ENCODE measurements around the gene TOM1L2. TPM values are rescaled to one million over a fixed set of nuclear protein-coding genes. Genes with fewer than 3 reads are reported as not detected.

TOM1L2 gene
- total RNA-seq, 2 experiments from 2014 or later = 22.1 to 25.0 TPM

- DNase-seq = no peak
- Mint-ChIP-seq H3K27ac (no peak overlapping the region), H3K9me3 (ENCODE audit: insufficient read depth) (no peaks in the 10 kb centered on the region), H3K4me1 (ENCODE audit: low read depth) (peaks cover 7% of the 10 kb centered on the region), H3K4me3 (no peak overlapping the region), H3K36me3 (ENCODE audit: low read depth) (peaks cover 10% of the 10 kb centered on the region), H3K27me3 (ENCODE audit: low read depth) (no peaks in the 10 kb centered on the region)
- CTCF ChIA-PET = no interaction called here
- POLR2A ChIA-PET = no interaction called here
- no peak for ATAC-seq
These were observed 69.8 kb downstream of the TOM1L2 start for GRCh38 chr17:17902376-17902775.

- ChIA-PET POLR2A (no interaction called here), CTCF (interaction anchor here (0.7 to 1.3 kb wide), 3 partner anchors 19 to 405 kb away, joined by 3 read pairs; partner anchors contain the start of gene RASD1)
- H3K36me3 Mint-ChIP-seq (ENCODE audit: low read depth) = peaks cover 5% of the 10 kb centered on the region
- H3K27me3 Mint-ChIP-seq (ENCODE audit: low read depth) = no peaks in the 10 kb centered on the region
- no peak overlapping the region for H3K27ac Mint-ChIP-seq
- no peaks in the 10 kb centered on the region for H3K9me3 Mint-ChIP-seq (ENCODE audit: insufficient read depth)
- no peak for DNase-seq
- no peak overlapping the region for H3K4me3 Mint-ChIP-seq
- ATAC-seq = no peak
- peaks cover 14% of the 10 kb centered on the region for H3K4me1 Mint-ChIP-seq (ENCODE audit: low read depth)
These were observed 71.3 kb downstream of the TOM1L2 start for GRCh38 chr17:17900615-17901520.

- ChIA-PET CTCF (interaction anchor here (0.7 to 1.0 kb wide), 2 partner anchors 20 to 133 kb away, joined by 4 read pairs; no protein-coding TSS in a partner anchor), POLR2A (no interaction called here)
These were observed 72.7 kb downstream of the TOM1L2 start for GRCh38 chr17:17899486-17899885.

GRCh38 chr17:17898673-17899072 is 73.5 kb downstream of the TOM1L2 start:
- Mint-ChIP-seq H3K4me3 (no peak overlapping the region), H3K27me3 (ENCODE audit: low read depth) (no peaks in the 10 kb centered on the region), H3K27ac (no peak overlapping the region), H3K36me3 (ENCODE audit: low read depth) (peaks cover 6% of the 10 kb centered on the region), H3K9me3 (ENCODE audit: insufficient read depth) (no peaks in the 10 kb centered on the region), H3K4me1 (ENCODE audit: low read depth) (peaks cover 14% of the 10 kb centered on the region)
- no peak for ATAC-seq
- ChIA-PET POLR2A (no interaction called here), CTCF (interaction anchor here (0.7 to 1.2 kb wide), 2 partner anchors 21 to 135 kb away, joined by 3 to 4 read pairs; no protein-coding TSS in a partner anchor)
- DNase-seq = no peak

More at GRCh38 chr17:17899486-17899885, 72.7 kb downstream of the TOM1L2 start:
- H3K4me1 Mint-ChIP-seq (ENCODE audit: low read depth) = peaks cover 14% of the 10 kb centered on the region
- no peaks in the 10 kb centered on the region for H3K27me3 Mint-ChIP-seq (ENCODE audit: low read depth)
- ATAC-seq (no peak), DNase-seq (no peak)
- H3K9me3 Mint-ChIP-seq (ENCODE audit: insufficient read depth) = no peaks in the 10 kb centered on the region
- peaks cover 5% of the 10 kb centered on the region for H3K36me3 Mint-ChIP-seq (ENCODE audit: low read depth)
- H3K4me3 Mint-ChIP-seq = no peak overlapping the region
- no peak overlapping the region for H3K27ac Mint-ChIP-seq

GRCh38 chr17:17897442-17897841 is 74.8 kb downstream of the TOM1L2 start:
- Mint-ChIP-seq H3K27ac (no peak overlapping the region), H3K36me3 (ENCODE audit: low read depth) (peaks cover 10% of the 10 kb centered on the region), H3K9me3 (ENCODE audit: insufficient read depth) (no peaks in the 10 kb centered on the region), H3K27me3 (ENCODE audit: low read depth) (no peaks in the 10 kb centered on the region), H3K4me1 (ENCODE audit: low read depth) (peaks cover 19% of the 10 kb centered on the region), H3K4me3 (no peak overlapping the region)
- ChIA-PET POLR2A (no interaction called here), CTCF (interaction anchor here (1.0 to 1.2 kb wide), 3 partner anchors 10 to 136 kb away, joined by 3 to 4 read pairs (median 3); no protein-coding TSS in a partner anchor)
- DNase-seq (no peak), ATAC-seq (no peak)

GRCh38 chr17:17896746-17897145 is 75.5 kb downstream of the TOM1L2 start:
- ChIA-PET CTCF (interaction anchor here (1.0 to 1.1 kb wide), 2 partner anchors 9 to 23 kb away, joined by 3 to 4 read pairs; no protein-coding TSS in a partner anchor), POLR2A (no interaction called here)
- Mint-ChIP-seq H3K27me3 (ENCODE audit: low read depth) (no peaks in the 10 kb centered on the region), H3K9me3 (ENCODE audit: insufficient read depth) (no peaks in the 10 kb centered on the region), H3K27ac (no peak overlapping the region), H3K4me1 (ENCODE audit: low read depth) (peaks cover 21% of the 10 kb centered on the region), H3K4me3 (no peak overlapping the region), H3K36me3 (ENCODE audit: low read depth) (peaks cover 10% of the 10 kb centered on the region)
- DNase-seq (no peak), ATAC-seq (no peak)

- Mint-ChIP-seq H3K9me3 (ENCODE audit: insufficient read depth) (no peaks in the 10 kb centered on the region), H3K4me3 (no peak overlapping the region), H3K27me3 (ENCODE audit: low read depth) (no peaks in the 10 kb centered on the region), H3K4me1 (ENCODE audit: low read depth) (peaks cover 21% of the 10 kb centered on the region), H3K36me3 (ENCODE audit: low read depth) (peaks cover 10% of the 10 kb centered on the region), H3K27ac (no peak overlapping the region)
- DNase-seq (no peak), ATAC-seq (no peak)
- ChIA-PET CTCF (interaction anchor here (1.1 kb wide), 1 partner anchor 10 kb away, joined by 3 read pairs; no protein-coding TSS in a partner anchor), POLR2A (no interaction called here)
These were observed 78.2 kb downstream of the TOM1L2 start for GRCh38 chr17:17893801-17894644.

- H3K4me3 Mint-ChIP-seq = no peak overlapping the region
- peaks cover 17% of the 10 kb centered on the region for H3K4me1 Mint-ChIP-seq (ENCODE audit: low read depth)
- no peaks in the 10 kb centered on the region for H3K9me3 Mint-ChIP-seq (ENCODE audit: insufficient read depth)
- no peak for ATAC-seq
- H3K36me3 Mint-ChIP-seq (ENCODE audit: low read depth) = peaks cover 5% of the 10 kb centered on the region
- DNase-seq = no peak
- no peaks in the 10 kb centered on the region for H3K27me3 Mint-ChIP-seq (ENCODE audit: low read depth)
- peak overlapping the region; percentile 60 for H3K27ac Mint-ChIP-seq
- ChIA-PET CTCF (interaction anchor here (0.7 to 4.9 kb wide), 2 partner anchors 142 to 143 kb away, joined by 5 to 32 read pairs; no protein-coding TSS in a partner anchor), POLR2A (no interaction called here)
These were observed 79.5 kb downstream of the TOM1L2 start for GRCh38 chr17:17892731-17893130.

- Mint-ChIP-seq H3K27me3 (ENCODE audit: low read depth) (no peaks in the 10 kb centered on the region), H3K9me3 (ENCODE audit: insufficient read depth) (no peaks in the 10 kb centered on the region), H3K27ac (no peak overlapping the region), H3K4me1 (ENCODE audit: low read depth) (peaks cover 10% of the 10 kb centered on the region), H3K4me3 (no peak overlapping the region), H3K36me3 (ENCODE audit: low read depth) (peaks cover 5% of the 10 kb centered on the region)
- ATAC-seq (no peak), DNase-seq (no peak)
- ChIA-PET POLR2A (no interaction called here), CTCF (interaction anchor here (1.1 to 4.9 kb wide), 5 partner anchors 12 to 142 kb away, joined by 3 to 32 read pairs (median 3); no protein-coding TSS in a partner anchor)
These were observed 80.2 kb downstream of the TOM1L2 start for GRCh38 chr17:17892009-17892408.

- Mint-ChIP-seq H3K4me3 (no peak overlapping the region), H3K27me3 (ENCODE audit: low read depth) (no peaks in the 10 kb centered on the region), H3K4me1 (ENCODE audit: low read depth) (peaks cover 7% of the 10 kb centered on the region), H3K36me3 (ENCODE audit: low read depth) (peaks cover 5% of the 10 kb centered on the region), H3K27ac (no peak overlapping the region), H3K9me3 (ENCODE audit: insufficient read depth) (no peaks in the 10 kb centered on the region)
- POLR2A ChIA-PET = no interaction called here
- DNase-seq (peak; percentile 58), ATAC-seq (peak; percentile 81)
- CTCF ChIA-PET = interaction anchor here (0.6 to 4.9 kb wide), 14 partner anchors 11 to 208 kb away, joined by 3 to 32 read pairs (median 3); no protein-coding TSS in a partner anchor
These were observed 81.1 kb downstream of the TOM1L2 start for GRCh38 chr17:17890773-17891759.

GRCh38 chr17:17889922-17890321 is 82.3 kb downstream of the TOM1L2 start:
- CTCF ChIA-PET = interaction anchor here (1.1 to 4.9 kb wide), 4 partner anchors 24 to 144 kb away, joined by 4 to 32 read pairs (median 15); no protein-coding TSS in a partner anchor
- H3K4me3 Mint-ChIP-seq = no peak overlapping the region
- no peak overlapping the region for H3K27ac Mint-ChIP-seq
- POLR2A ChIA-PET = no interaction called here
- H3K9me3 Mint-ChIP-seq (ENCODE audit: insufficient read depth) = no peaks in the 10 kb centered on the region
- ATAC-seq (no peak), DNase-seq (no peak)
- H3K27me3 Mint-ChIP-seq (ENCODE audit: low read depth) = no peaks in the 10 kb centered on the region
- peaks cover 5% of the 10 kb centered on the region for H3K36me3 Mint-ChIP-seq (ENCODE audit: low read depth)
- peaks cover 7% of the 10 kb centered on the region for H3K4me1 Mint-ChIP-seq (ENCODE audit: low read depth)

Measured in activated CD8-positive, alpha-beta T cell treated with anti-CD3 and anti-CD28 coated beads, Interleukin-2, amount 10 ng/mL, durations not matched to agents 7 days and 5 days (primary cell).